ENCODE results near the gene CYP20A1. TPM values are rescaled to one million over a fixed set of nuclear protein-coding genes. Genes with fewer than 3 reads are reported as not detected.

The CYP20A1 gene
- total and polyA plus RNA-seq, 9 of the 15 experiments (the other 6 are each of a cell fraction or from before 2014, with no cell fraction given): 10.3 to 31.7 (median 12.4) TPM

DNA sequence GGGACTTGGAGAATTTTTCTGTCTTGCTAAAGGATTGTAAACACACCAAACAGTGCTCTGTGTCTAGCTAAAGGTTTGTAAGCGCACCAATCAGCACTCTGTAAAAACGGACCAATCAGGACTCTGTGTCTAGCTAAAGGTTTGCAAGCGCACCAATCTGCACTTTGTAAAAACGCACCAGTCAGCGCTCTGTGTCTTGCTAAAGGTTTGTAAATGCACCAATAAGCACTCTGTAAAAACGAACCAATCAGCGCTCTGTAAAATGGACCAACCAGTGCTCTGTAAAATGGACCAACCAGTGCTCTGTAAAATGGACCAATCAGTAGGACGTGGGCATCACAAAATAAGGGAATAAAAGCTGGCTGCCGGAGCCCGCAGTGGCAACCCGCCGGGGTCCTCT is 105.8 kb downstream of the CYP20A1 start:
- ATAC-seq (no peak), DNase-seq (ENCODE audit: extremely low read depth in 1 of 4, low spot score in 3 of 4) (no peak), FAIRE-seq (no peak)
- H3K4me1 ChIP-seq (replicated peaks in 1 of 2; ENCODE audit: control insufficient read depth in 2 of 2, insufficient read depth in 2 of 2, low read length in 2 of 2): peaks cover 4 to 16% of the 10 kb centered on the region in 2 experiments; a peak in 3 of 5 replicates
- no peak overlapping the region for H3K27ac ChIP-seq (ENCODE audit: extremely low read depth, low read depth, low read length)
- no peak overlapping the region for H3K4me3 ChIP-seq
- no peaks in the 10 kb centered on the region for H3K9me3 ChIP-seq (replicated peaks; ENCODE audit: control insufficient read depth, insufficient read depth, low read depth, low read length)
- H3K4me2 ChIP-seq (ENCODE audit: insufficient read depth, low read length): no peak overlapping the region
- H3K27me3 ChIP-seq (ENCODE audit: control insufficient read depth in 2 of 2, insufficient read depth in 2 of 2, low read length in 2 of 2): no peaks in the 10 kb centered on the region
- BruUV-seq (replicated peaks): no TSS peak
- H3K36me3 ChIP-seq (ENCODE audit: control insufficient read depth, insufficient read depth, low read length): no peaks in the 10 kb centered on the region
- no peak overlapping the region for H2AFZ ChIP-seq (ENCODE audit: low read depth, low read length)
- TF ChIP-seq NFYB (IDR thresholded peaks at IDR 0.05; ENCODE audit: extremely low read depth, insufficient read length): peak; percentile 42
- 0 out of 2 replicates have a peak, but pooled peaks have one; percentile 26 for TF ChIP-seq ZNF316 (IDR thresholded peaks at IDR 0.05)
- no peak for TF ChIP-seq HLTF (IDR thresholded peaks at IDR 0.05)
- H4K20me1 ChIP-seq (replicated peaks; ENCODE audit: control insufficient read depth, insufficient read depth, low read length): no peaks in the 10 kb centered on the region
- in situ Hi-C loops (cut with MboI): no loop called here
- H3K79me2 ChIP-seq (ENCODE audit: control insufficient read depth, insufficient read depth, low read length): 0 out of 3 replicates have a peak, but pooled peaks cover 7% of the 10 kb centered on the region
- no peaks in the 10 kb centered on the region for H3K9me1 ChIP-seq (ENCODE audit: control insufficient read depth, insufficient read depth, low read length)
- POLR2A ChIA-PET: no interaction called here
- intact Hi-C loops (cut with micrococcal nuclease): no loop called here
- CTCF ChIA-PET (ENCODE audit: low intra/inter-chr PET ratio): no interaction called here
- 92% methylated on average over 6 of the region's 12 CpGs for WGBS (ENCODE audit: insufficient coverage, low coverage, missing lambda C conversion rate)
- no peak overlapping the region for H3K9ac ChIP-seq (ENCODE audit: insufficient read depth in 1 of 2, low read depth in 2 of 2, low read length in 2 of 2)

DNA sequence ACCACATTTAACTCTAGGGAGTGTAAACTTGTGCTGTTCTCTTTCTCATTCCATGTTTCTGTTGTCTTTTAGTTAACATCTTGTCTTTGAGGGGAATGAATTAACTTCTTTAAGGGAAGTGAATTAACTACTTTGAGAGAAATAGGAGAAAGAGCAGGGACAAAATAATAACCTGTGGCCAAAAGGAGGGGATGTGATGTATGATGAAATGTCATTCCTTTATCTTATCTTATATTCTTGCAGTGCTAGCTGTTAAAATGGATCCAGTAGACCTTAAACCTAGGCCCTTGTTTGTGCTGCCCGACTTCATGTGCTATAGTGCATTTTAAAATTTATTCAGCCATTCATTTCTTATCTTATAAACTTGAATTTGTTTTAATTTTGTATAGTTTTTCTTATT is 107.8 kb downstream of the CYP20A1 start:
- Histone ChIP-seq H3K4me1 (replicated peaks in 1 of 2; ENCODE audit: control insufficient read depth in 2 of 2, insufficient read depth in 2 of 2, low read length in 2 of 2) (peaks cover 4 to 16% of the 10 kb centered on the region in 2 experiments; a peak in 3 of 5 replicates), H3K9ac (ENCODE audit: insufficient read depth in 1 of 2, low read depth in 2 of 2, low read length in 2 of 2) (peak overlapping the region in 1 of 2 experiments; percentile 35; a peak in 1 of 4 replicates), H4K20me1 (replicated peaks; ENCODE audit: control insufficient read depth, insufficient read depth, low read length) (no peaks in the 10 kb centered on the region), H3K4me3 (no peak overlapping the region), H3K9me3 (replicated peaks; ENCODE audit: control insufficient read depth, insufficient read depth, low read depth, low read length) (no peaks in the 10 kb centered on the region), H3K27ac (ENCODE audit: extremely low read depth, low read depth, low read length) (peak overlapping the region; percentile 66; the same call in 2 of the 3 replicates), H3K9me1 (ENCODE audit: control insufficient read depth, insufficient read depth, low read length) (no peaks in the 10 kb centered on the region), H2AFZ (ENCODE audit: low read depth, low read length) (peak overlapping the region; percentile 62), H3K36me3 (ENCODE audit: control insufficient read depth, insufficient read depth, low read length) (no peaks in the 10 kb centered on the region), H3K79me2 (ENCODE audit: control insufficient read depth, insufficient read depth, low read length) (peaks cover 7% of the 10 kb centered on the region; the same call in 1 of the 3 replicates), H3K4me2 (ENCODE audit: insufficient read depth, low read length) (peak overlapping the region; percentile 44), H3K27me3 (ENCODE audit: control insufficient read depth in 2 of 2, insufficient read depth in 2 of 2, low read length in 2 of 2) (no peaks in the 10 kb centered on the region)
- no TSS peak for BruUV-seq (replicated peaks)
- 0% methylated on average over 1 of the region's 1 CpG for WGBS (ENCODE audit: insufficient coverage, low coverage, missing lambda C conversion rate)
- FAIRE-seq (peak; percentile 62), ATAC-seq (peak; percentile 76), DNase-seq (ENCODE audit: extremely low read depth in 1 of 4, low spot score in 3 of 4) (peak in 1 of 4 experiments; percentile 11)
- in situ Hi-C loops (cut with MboI) (no loop called here), intact Hi-C loops (cut with micrococcal nuclease) (no loop called here)
- CTCF ChIA-PET (ENCODE audit: low intra/inter-chr PET ratio): no interaction called here
- POLR2A ChIA-PET: interaction anchor here (0.6 to 1.2 kb wide), 2 partner anchors 42 to 107 kb away, joined by 3 read pairs; no protein-coding TSS in a partner anchor
- TF ChIP-seq, protein P1, sequence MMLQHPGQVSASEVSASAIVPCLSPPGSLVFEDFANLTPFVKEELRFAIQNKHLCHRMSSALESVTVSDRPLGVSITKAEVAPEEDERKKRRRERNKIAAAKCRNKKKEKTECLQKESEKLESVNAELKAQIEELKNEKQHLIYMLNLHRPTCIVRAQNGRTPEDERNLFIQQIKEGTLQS (IDR thresholded peaks at IDR 0.05): peak; percentile 68
- TF ChIP-seq, protein P1 (CRISPR knock-in tag; conservative IDR thresholded peaks at IDR 0.05): no peak
- 0 out of 2 replicates have a peak, but pooled peaks have one; percentile 16 for TF ChIP-seq ELF1 (tag; IDR thresholded peaks at IDR 0.05)
- TF ChIP-seq, protein P2, sequence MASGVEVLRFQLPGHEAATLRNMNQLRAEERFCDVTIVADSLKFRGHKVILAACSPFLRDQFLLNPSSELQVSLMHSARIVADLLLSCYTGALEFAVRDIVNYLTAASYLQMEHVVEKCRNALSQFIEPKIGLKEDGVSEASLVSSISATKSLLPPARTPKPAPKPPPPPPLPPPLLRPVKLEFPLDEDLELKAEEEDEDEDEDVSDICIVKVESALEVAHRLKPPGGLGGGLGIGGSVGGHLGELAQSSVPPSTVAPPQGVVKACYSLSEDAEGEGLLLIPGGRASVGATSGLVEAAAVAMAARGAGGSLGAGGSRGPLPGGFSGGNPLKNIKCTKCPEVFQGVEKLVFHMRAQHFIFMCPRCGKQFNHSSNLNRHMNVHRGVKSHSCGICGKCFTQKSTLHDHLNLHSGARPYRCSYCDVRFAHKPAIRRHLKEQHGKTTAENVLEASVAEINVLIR (CRISPR knock-in tag; IDR thresholded peaks at IDR 0.05): no peak
- no peak for TF ChIP-seq RBM25 (IDR thresholded peaks at IDR 0.05; ENCODE audit: low read depth, low read length, severe bottlenecking)
- TF ChIP-seq MTA1 (IDR thresholded peaks at IDR 0.05; ENCODE audit: borderline replicate concordance): peak; percentile 33; the same call in 1 of the 2 replicates
- no peak for TF ChIP-seq TAF1 (IDR thresholded peaks at IDR 0.05; ENCODE audit: control insufficient read depth, extremely low read depth, insufficient read depth, low read length, severe bottlenecking)
- peak; percentile 52; the same call in 1 of the 2 replicates for TF ChIP-seq MECOM (CRISPR knock-in tag; IDR thresholded peaks at IDR 0.05)
- TF ChIP-seq DPF2 (IDR thresholded peaks at IDR 0.05): peak; percentile 13; the same call in 1 of the 2 replicates
- TF ChIP-seq SLC30A9 (CRISPR knock-in tag; IDR thresholded peaks at IDR 0.05): no peak
- peak; percentile 39; the same call in 1 of the 2 replicates for TF ChIP-seq CEBPB (tag; IDR thresholded peaks at IDR 0.05)

Data from K562 (cell line).